SK-N-DZ (cell line): ENCODE results near the gene GOLGA8M. TPM values are rescaled to one million over a fixed set of nuclear protein-coding genes. Genes with fewer than 3 reads are reported as not detected.
"Not testable (repeated sequence)": the region's sequence is repeated elsewhere in the genome, so short reads cannot be mapped to it uniquely, and the experiment has no call there.

Experiments used
- DNase-seq: peaks from one replicate; pipeline ENCODE4 v3.0.0-alpha.2; 2015; ENCODE audit warnings: low spot score
- polyA plus RNA-seq, 2 experiments: library from polyadenylated mRNA; depleted of rRNA; stranded (reverse); fragments of >200 nt; gene quantifications; 2 replicates each; pipeline ENCODE4 v1.2.3, GENCODE V29; 2014

Gene GOLGA8M, protein sequence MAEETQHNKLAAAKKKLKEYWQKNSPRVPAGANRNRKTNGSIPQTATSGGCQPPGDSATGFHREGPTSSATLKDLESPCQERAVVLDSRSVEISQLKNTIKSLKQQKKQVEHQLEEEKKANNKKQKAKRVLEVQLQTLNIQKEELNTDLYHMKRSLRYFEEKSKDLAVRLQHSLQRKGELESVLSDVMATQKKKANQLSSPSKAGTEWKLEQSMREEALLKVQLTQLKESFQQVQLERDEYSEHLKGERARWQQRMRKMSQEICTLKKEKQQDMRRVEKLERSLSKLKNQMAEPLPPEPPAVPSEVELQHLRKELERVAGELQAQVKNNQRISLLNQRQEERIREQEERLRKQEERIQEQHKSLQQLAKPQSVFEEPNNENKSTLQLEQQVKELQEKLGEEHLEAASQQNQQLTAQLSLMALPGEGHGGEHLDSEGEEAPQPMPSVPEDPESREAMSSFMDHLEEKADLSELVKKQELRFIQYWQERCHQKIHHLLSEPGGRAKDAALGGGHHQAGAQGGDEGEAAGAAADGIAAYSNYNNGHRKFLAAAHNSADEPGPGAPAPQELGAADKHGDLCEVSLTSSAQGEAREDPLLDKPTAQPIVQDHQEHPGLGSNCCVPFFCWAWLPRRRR
- polyA plus RNA-seq (2014; cell fraction: cytosol; rRNA removed) = not detected in 2 replicates
- not detected in 2 replicates for polyA plus RNA-seq (2014; cell fraction: nucleus; rRNA removed)

- not testable (repeated sequence) for DNase-seq
Observed at GRCh38 chr15:28712270-28712669, at the start of gene GOLGA8M. GOLGA8M (minus strand) TSS chr15:28712421; CDS start chr15:28712323, 98 bp downstream.

DNA sequence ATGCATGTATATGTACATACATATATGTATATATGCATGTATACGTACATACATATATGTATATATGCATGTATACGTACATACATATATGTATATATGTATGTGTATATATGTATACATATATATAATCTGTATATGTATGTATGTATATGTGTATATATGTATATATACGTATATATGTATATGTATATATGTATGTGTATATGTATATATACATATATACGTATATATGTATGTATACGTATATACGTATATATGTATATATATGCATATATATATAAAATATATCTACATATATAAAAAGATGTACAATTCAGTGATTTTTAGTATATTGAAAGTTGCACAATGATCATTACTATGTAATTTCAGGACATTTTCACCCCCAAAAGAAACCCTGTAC is 30.7 kb upstream of the GOLGA8M start:
- DNase-seq = not testable (repeated sequence)

GRCh38 chr15:28738590-28739292 is 26.5 kb upstream of the GOLGA8M start:
- not testable (repeated sequence) for DNase-seq

DNA sequence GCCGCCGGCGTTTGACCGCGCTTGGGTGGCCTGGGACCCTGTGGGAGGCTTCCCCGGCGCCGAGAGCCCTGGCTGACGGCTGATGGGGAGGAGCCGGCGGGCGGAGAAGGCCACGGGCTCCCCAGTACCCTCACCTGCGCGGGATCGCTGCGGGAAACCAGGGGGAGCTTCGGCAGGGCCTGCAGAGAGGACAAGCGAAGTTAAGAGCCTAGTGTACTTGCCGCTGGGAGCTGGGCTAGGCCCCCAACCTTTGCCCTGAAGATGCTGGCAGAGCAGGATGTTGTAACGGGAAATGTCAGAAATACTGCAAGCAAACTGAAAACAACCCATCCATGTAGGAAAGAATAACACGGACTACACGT is 26.0 kb upstream of the GOLGA8M start:
- not testable (repeated sequence) for DNase-seq

- DNase-seq = not testable (repeated sequence)
Observed at GRCh38 chr15:28737521-28738199, 25.4 kb upstream of the GOLGA8M start.

GRCh38 chr15:28728061-28728460 is 15.8 kb upstream of the GOLGA8M start:
- DNase-seq = not testable (repeated sequence)

- DNase-seq = not testable (repeated sequence)
Observed at GRCh38 chr15:28727026-28727425, 14.8 kb upstream of the GOLGA8M start.

GRCh38 chr15:28726102-28726501 is 13.9 kb upstream of the GOLGA8M start:
- DNase-seq = no peak

- DNase-seq = no peak
Observed at GRCh38 chr15:28725556-28725955, 13.3 kb upstream of the GOLGA8M start.

GRCh38 chr15:28723986-28724385 is 11.8 kb upstream of the GOLGA8M start:
- not testable (repeated sequence) for DNase-seq

- not testable (repeated sequence) for DNase-seq
Observed at GRCh38 chr15:28719626-28720025, 7.4 kb upstream of the GOLGA8M start.

- not testable (repeated sequence) for DNase-seq
Observed at GRCh38 chr15:28718576-28718975, 6.4 kb upstream of the GOLGA8M start.

GRCh38 chr15:28714176-28714575 is 2.0 kb upstream of the GOLGA8M start:
- not testable (repeated sequence) for DNase-seq

DNA sequence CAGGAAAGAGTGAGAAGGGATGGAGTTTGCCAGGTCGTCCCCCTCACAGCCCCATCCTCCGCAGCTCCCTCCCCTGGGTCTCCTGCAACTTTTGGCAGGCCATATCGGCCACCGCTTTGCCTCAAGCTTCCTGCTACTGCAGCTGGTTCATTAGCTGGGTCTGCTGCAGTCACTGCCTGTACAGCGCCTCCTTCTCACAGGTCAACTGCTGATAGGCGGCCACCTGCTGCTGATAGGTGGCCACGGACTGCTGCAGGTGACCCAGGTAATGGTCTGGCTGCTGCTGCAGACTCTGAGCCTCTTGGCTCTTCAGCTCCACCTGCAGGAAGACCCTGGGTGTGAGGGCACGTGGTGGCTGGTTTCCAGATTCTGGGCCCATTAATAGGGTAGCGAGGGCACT is 8.3 kb downstream of the GOLGA8M start:
- DNase-seq = not testable (repeated sequence)

- DNase-seq = not testable (repeated sequence)
Observed at GRCh38 chr15:28702427-28702826, 9.8 kb downstream of the GOLGA8M start.

- not testable (repeated sequence) for DNase-seq
Observed at GRCh38 chr15:28694006-28694751, 18.0 kb downstream of the GOLGA8M start.

DNA sequence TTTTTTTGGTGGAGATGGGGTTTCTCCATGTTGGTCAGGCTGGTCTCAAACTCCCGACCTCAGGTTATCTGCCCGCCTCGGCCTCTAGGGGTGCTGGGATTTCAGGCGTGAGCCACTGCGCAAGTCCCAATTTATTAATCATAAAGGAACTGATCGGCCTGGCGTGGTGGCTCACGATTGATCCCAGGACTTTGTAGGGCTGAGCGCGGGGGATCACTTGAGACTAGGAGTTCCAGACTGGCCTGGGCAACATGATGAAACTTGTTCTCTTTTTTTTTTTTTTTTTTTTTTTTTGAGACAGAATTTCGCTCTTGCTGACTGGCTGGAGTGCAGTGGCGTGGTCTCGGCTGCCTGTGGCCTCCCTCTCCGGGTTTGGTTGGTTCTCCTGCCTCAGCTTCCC is 19.2 kb downstream of the GOLGA8M start:
- not testable (repeated sequence) for DNase-seq

DNA sequence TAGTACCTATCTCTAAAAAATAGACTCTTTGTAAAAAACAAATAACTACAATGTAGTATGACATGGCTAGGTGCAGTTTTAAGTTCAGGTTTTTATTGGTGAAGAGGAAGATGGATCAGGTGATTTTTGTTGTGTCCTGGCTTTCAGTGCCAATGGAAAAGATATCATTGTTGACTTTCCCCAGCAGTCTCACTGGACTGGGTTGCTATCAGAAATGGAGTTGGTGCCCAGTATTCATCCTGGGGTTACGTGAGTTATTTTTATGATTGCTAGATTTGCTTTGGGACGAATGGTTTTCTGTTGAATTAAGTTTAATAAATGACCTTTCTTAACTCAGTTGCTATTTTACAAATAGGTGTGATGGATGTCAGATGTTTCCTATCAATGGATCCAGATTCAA is 38.7 kb downstream of the GOLGA8M start:
- not testable (repeated sequence) for DNase-seq

GRCh38 chr15:28672122-28672521 is 40.1 kb downstream of the GOLGA8M start:
- not testable (repeated sequence) for DNase-seq

DNA sequence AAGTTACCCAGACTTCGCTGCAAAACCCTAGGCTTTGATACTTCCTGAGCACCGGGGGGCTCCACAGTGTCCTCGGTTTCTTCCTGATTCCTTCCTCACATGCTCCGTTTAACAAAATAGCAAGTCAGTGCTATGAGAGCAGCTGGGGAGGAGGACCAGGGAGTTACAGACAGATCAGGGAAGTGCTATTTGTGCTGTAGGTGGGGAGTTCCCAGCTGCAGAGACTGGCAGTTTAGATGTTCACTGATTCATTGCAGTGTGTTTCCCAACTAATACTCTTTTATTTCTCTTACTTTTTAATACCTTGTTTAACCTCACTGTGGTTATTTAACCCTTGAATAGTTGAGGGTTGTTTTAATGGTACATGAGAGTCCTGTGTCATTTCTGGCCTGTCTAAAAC is 45.8 kb downstream of the GOLGA8M start:
- DNase-seq = not testable (repeated sequence)

- DNase-seq = not testable (repeated sequence)
Observed at GRCh38 chr15:28664575-28664974, 47.6 kb downstream of the GOLGA8M start.
